Psoas muscle (tissue), 8 donors: ENCODE results near the gene RABGAP1L. TPM values are rescaled to one million over a fixed set of nuclear protein-coding genes. Genes with fewer than 3 reads are reported as not detected.

Experiments
- ATAC-seq, 4 donors: fragments of 200-7000 bp; cut with Tn5 transposase; one replicate each; pipeline ENCODE4 v1.9.1; 2020; ENCODE audit warnings: moderate library complexity in 3 of 4, mild to moderate bottlenecking in 2 of 4
- DNase-seq, 2 donors: peaks; one replicate each; pipeline ENCODE4 v3.0.0-alpha.2; 2020
- H3K27ac ChIP-seq: fragments of 200-600 bp; one replicate; pipeline ENCODE4 v1.8.0; 2022
- H3K27me3 ChIP-seq, 3 donors: fragments of 200-600 bp in 1 of 3; one replicate each; pipeline versions ENCODE4 v1.6.1 to v1.8.0; 2013 to 2022; ENCODE audit warnings: low read length in 2 of 3, mild to moderate bottlenecking in 2 of 3, moderate library complexity in 1 of 3; ENCODE audit not compliant: insufficient read depth in 3 of 3
- H3K36me3 ChIP-seq, 2 donors: fragments of 200-600 bp in 1 of 2; one replicate each; pipeline versions ENCODE4 v1.6.1 to v1.8.0; 2013 to 2022; ENCODE audit warnings: low read depth in 1 of 2, mild to moderate bottlenecking in 1 of 2, moderate library complexity in 1 of 2; ENCODE audit not compliant: insufficient read depth in 1 of 2
- H3K4me1 ChIP-seq: fragments of 200-600 bp; one replicate; pipeline ENCODE4 v1.8.0; 2022
- H3K4me3 ChIP-seq: fragments of 200-600 bp; one replicate; pipeline ENCODE4 v1.8.0; 2022; ENCODE audit warnings: mild to moderate bottlenecking
- H3K9me3 ChIP-seq: fragments of 200-600 bp; one replicate; pipeline ENCODE4 v1.8.0; 2022
- CTCF ChIP-seq: fragments of 200-600 bp; IDR thresholded peaks from one replicate; pipeline ENCODE4 v1.8.0; 2022; ENCODE audit warnings: antibody characterized with exemption
- WGBS, 3 donors: extraction: QIAGEN DNeasy Blood & Tissue Kit; methylation state at CpG; one replicate each; pipeline versions ENCODE4 v1.1.6 to v1.1.7; 2013; 5-methylcytosine and 5-hydroxymethylcytosine counted together
- intact Hi-C, 2 donors: fragments of 100-400 bp; cut with DNase I; formaldehyde crosslinking; loops; one replicate each; pipeline versions ENCODE4 v1.11.0 to v1.14.2; 2022
- polyA plus RNA-seq, 3 donors: library from polyadenylated mRNA; stranded (reverse); fragments of 200-250 nt; gene quantifications; one replicate each; pipeline ENCODE4 v1.2.3, GENCODE V29; 2013
- total RNA-seq, 4 donors: library from RNA; stranded (reverse); fragmentation: NEBNext Ultra II Directional in 2 of 4; extraction: Animal tissue kit (Norgen Biotek cat#: 25700) in 2 of 4; gene quantifications; one replicate each; pipeline versions ENCODE4 v1.2.1 to v1.2.4, GENCODE V29; 2021 to 2023
- donor health status: healthy with polysubstance abuse.
- donor health status: DM: no; HTN: no; CAD: no; lungs with moderate emphysema.
- donor health status: Bipolar disorder and iron deficiency.
- donor health status: healthy.
- donor health status: DM: yes; HTN: yes; CAD: no.
- donor health status: DM: no; HTN: no; CAD: no.
- donor health status: DM: no; HTN: no; CAD: no.
- donor health status: DM: yes; HTN: yes; CAD: no.

Gene RABGAP1L
- total and polyA plus RNA-seq, 7 donors, result 2.9 to 14.4 (median 8.7) TPM

GRCh38 chr1:174209347-174210187 is 50.2 kb downstream of the RABGAP1L start:
- Histone ChIP-seq H3K36me3 (no peaks in the 10 kb centered on the region), H3K4me1 (peaks cover 12% of the 10 kb centered on the region), H3K27me3 (no peaks in the 10 kb centered on the region), H3K4me3 (no peak overlapping the region), H3K9me3 (peaks cover 5% of the 10 kb centered on the region), H3K27ac (no peak overlapping the region)
- intact Hi-C loops, result loop anchor here in 1 of 2 donors (10.0 kb wide), 1 partner anchor 185 kb away; the partner anchor contains the start of gene RC3H1
- WGBS, 3 donors, result 95 to 97% (median 96%) methylated on average over 5 of the region's 5 CpGs
- DNase-seq (no peak), ATAC-seq (no peak)
- TF ChIP-seq CTCF, result no peak

- TF ChIP-seq CTCF, result no peak
- Histone ChIP-seq H3K27me3 (no peaks in the 10 kb centered on the region), H3K4me3 (no peak overlapping the region), H3K4me1 (peaks cover 4% of the 10 kb centered on the region), H3K27ac (no peak overlapping the region), H3K36me3 (no peaks in the 10 kb centered on the region), H3K9me3 (peaks cover 5% of the 10 kb centered on the region)
- intact Hi-C loops, result no loop called here
- DNase-seq, result no peak
- no peak for ATAC-seq
Measured at GRCh38 chr1:174211486-174211885, 52.2 kb downstream of the RABGAP1L start.

GRCh38 chr1:174215766-174216165 is 56.4 kb downstream of the RABGAP1L start:
- WGBS, 3 donors, result 91 to 99% (median 96%) methylated on average over 2 of the region's 2 CpGs
- H3K27ac ChIP-seq, result no peak overlapping the region
- TF ChIP-seq CTCF, result no peak
- DNase-seq (no peak), ATAC-seq (no peak)
- H3K4me3 ChIP-seq, result no peak overlapping the region
- peaks cover 11% of the 10 kb centered on the region for H3K4me1 ChIP-seq
- H3K9me3 ChIP-seq, result peaks cover 5% of the 10 kb centered on the region
- intact Hi-C loops, result loop anchor here in 1 of 2 donors (5.0 kb wide), 1 partner anchor 53 kb away; no protein-coding TSS in a partner anchor
- no peaks in the 10 kb centered on the region for H3K36me3 ChIP-seq
- no peaks in the 10 kb centered on the region for H3K27me3 ChIP-seq

- intact Hi-C loops, result loop anchor here in 1 of 2 donors (5.0 kb wide), 1 partner anchor 55 kb away; no protein-coding TSS in a partner anchor
- 15 to 21% (median 20%) methylated on average over 3 of the region's 3 CpGs for WGBS, 3 donors
- peaks cover 11% of the 10 kb centered on the region for H3K4me1 ChIP-seq
- H3K27me3 ChIP-seq, result no peaks in the 10 kb centered on the region
- ATAC-seq, result peak in 1 of 4 donors; percentile 36
- no peak overlapping the region for H3K4me3 ChIP-seq
- H3K9me3 ChIP-seq, result no peaks in the 10 kb centered on the region
- TF ChIP-seq CTCF, result no peak
- H3K27ac ChIP-seq, result no peak overlapping the region
- no peak for DNase-seq
- peaks cover 1 to 13% of the 10 kb centered on the region in 2 donors for H3K36me3 ChIP-seq
Measured at GRCh38 chr1:174217248-174217647, 57.9 kb downstream of the RABGAP1L start.
